Measurements from ENCODE around the gene KCNN2. TPM values are rescaled to one million over a fixed set of nuclear protein-coding genes. Genes with fewer than 3 reads are reported as not detected.
"Not testable (repeated sequence)": the region's sequence is repeated elsewhere in the genome, so short reads cannot be mapped to it uniquely, and the experiment has no call there.

The KCNN2 gene
- total RNA-seq, 4 donors from 2014 or later: 0.40 TPM; not detected in 3

DNA sequence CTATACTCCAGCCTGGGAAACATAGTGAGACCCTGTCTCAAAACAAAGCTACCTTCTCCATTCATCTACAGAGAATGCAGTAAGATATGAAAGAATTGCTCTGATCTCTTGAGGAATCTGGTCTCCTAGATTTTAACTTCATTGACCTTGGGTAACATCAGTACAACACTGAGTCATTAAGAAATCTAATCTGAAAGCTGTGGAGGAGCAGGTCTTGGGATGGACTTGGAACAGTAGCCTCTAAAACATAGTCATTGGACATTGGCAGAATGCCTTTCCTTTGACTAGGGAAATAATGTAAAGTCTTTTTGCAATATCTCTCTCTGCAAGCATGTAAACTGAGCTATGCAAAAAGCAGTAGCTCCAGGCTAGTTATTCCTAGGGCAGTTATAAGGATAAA, 58.1 kb downstream of the KCNN2 start:
- H3K9me3 ChIP-seq: no peaks in the 10 kb centered on the region

DNA sequence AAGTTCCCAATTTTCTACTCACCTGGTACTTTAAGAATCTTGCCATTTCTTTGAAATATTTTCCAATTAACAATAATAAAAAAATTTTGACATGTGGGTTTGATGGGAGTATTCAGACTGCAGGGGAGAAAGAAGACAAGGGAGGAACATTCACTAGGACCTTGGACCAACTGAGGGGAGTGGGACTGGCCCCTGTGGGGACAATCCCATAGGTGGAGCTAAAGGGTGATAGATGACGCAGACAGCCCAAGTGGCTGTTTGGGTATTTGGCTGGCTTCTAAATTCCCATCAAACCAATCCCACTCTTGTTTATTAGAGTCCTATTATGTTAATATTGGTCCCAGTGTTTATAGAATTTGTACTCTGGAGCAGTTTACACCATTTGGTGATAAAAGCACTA, 65.3 kb downstream of the KCNN2 start:
- Histone ChIP-seq H3K36me3 (no peaks in the 10 kb centered on the region), H3K4me1 (no peaks in the 10 kb centered on the region), H3K9me3 (no peaks in the 10 kb centered on the region), H3K27me3 (no peaks in the 10 kb centered on the region), H3K27ac (no peak overlapping the region), H3K4me3 (no peak overlapping the region)
- TF ChIP-seq POLR2A (IDR thresholded peaks at IDR 0.05): no peak
- TF ChIP-seq, protein P1, sequence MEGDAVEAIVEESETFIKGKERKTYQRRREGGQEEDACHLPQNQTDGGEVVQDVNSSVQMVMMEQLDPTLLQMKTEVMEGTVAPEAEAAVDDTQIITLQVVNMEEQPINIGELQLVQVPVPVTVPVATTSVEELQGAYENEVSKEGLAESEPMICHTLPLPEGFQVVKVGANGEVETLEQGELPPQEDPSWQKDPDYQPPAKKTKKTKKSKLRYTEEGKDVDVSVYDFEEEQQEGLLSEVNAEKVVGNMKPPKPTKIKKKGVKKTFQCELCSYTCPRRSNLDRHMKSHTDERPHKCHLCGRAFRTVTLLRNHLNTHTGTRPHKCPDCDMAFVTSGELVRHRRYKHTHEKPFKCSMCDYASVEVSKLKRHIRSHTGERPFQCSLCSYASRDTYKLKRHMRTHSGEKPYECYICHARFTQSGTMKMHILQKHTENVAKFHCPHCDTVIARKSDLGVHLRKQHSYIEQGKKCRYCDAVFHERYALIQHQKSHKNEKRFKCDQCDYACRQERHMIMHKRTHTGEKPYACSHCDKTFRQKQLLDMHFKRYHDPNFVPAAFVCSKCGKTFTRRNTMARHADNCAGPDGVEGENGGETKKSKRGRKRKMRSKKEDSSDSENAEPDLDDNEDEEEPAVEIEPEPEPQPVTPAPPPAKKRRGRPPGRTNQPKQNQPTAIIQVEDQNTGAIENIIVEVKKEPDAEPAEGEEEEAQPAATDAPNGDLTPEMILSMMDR (IDR thresholded peaks at IDR 0.05): no peak
- DNase-seq: no peak

More for the DNA sequence above, 58.1 kb downstream of the KCNN2 start:
- Histone ChIP-seq H3K4me1 (no peaks in the 10 kb centered on the region), H3K36me3 (no peaks in the 10 kb centered on the region), H3K4me3 (no peak overlapping the region), H3K27me3 (no peaks in the 10 kb centered on the region), H3K27ac (no peak overlapping the region)
- DNase-seq: no peak
- TF ChIP-seq, protein P1 (IDR thresholded peaks at IDR 0.05): no peak
- TF ChIP-seq POLR2A (IDR thresholded peaks at IDR 0.05): no peak

DNA sequence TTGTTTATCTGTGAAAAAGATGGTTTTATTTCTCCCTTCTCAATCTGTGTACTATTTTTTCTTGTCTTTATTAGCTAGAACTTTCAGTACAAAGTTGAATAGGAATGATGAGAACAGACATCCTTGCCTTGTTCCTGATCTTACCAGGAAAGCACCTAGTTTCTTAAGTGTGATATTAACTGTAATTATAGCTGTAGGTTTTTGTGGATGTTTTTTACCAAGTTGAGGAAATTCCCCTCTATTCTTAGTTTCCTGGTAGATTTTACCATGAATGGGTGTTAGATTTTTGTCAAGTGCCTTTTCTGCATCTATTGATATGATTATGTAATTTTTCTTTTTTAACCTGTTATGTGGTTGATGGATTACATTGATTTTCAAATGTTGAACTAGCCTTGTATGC, 68.7 kb downstream of the KCNN2 start:
- Histone ChIP-seq H3K4me3 (no peak overlapping the region), H3K27ac (no peak overlapping the region), H3K27me3 (no peaks in the 10 kb centered on the region), H3K9me3 (no peaks in the 10 kb centered on the region), H3K4me1 (no peaks in the 10 kb centered on the region), H3K36me3 (no peaks in the 10 kb centered on the region)
- no peak for DNase-seq
- TF ChIP-seq POLR2A (IDR thresholded peaks at IDR 0.05): no peak
- TF ChIP-seq, protein P1 (IDR thresholded peaks at IDR 0.05): no peak

DNA sequence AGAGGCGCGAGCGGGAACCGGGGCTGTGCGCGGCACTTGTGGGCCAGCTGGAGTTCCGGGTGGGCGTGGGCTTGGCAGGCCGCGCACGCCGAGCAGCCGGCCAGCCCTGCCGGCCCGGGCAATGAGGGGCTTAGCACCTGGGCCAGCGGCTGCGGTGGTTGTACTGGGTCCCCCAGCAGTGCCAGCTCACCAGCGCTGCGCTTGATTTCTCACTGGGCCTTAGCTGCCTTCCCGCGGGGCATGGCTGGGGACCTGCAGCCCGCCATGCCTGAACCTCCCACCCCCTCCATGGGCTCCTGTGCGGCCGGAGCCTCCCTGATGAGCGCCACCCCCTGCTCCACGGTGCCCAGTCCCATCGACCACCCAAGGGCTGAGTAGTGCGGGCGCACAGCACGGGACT, 70.8 kb downstream of the KCNN2 start:
- DNase-seq, H3K9me3 ChIP-seq, H3K4me1 ChIP-seq, H3K27ac ChIP-seq, H3K36me3 ChIP-seq, H3K4me3 ChIP-seq, H3K27me3 ChIP-seq: not testable (repeated sequence)

DNA sequence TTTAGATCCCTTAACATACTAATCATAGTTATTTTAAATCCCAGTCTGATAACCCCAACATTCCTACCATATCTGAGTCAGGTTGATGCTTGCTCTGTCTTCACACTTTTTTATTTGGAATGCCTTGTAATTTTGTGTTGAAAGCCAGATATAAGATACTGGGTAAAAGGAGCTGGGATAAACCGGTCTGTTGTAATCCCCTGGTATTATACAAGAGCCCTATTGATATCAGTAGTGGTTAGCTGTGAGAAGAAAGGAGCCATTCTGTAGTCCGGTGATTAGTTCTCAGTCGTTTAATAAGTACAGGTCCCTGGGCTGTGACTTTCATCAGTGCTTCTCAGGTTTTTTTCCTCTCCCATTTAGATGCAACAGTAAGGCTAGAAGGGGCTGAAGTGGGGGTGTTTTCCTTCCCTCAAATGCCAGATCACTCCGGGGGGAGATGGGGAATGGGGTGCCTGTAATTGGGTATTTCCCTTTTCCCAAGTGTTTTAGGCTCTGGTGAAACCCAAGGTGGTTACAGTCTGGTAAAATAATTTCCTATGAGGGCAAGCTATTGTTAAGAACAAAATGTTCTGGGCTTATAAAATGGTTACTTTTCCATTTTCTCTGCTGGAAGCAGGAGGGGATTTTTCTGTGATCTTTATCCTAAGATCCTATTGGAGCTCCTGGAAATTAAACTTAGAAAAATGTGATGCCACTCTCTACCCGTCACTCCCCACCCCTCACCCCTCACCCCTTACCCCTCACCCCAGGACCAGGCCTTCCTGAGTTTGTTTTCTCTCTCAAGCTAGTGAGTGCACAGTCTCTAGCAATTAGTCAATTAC, 72.7 kb downstream of the KCNN2 start:
- Histone ChIP-seq H3K4me3 (no peak overlapping the region), H3K9me3 (no peaks in the 10 kb centered on the region), H3K36me3 (no peaks in the 10 kb centered on the region), H3K27me3 (no peaks in the 10 kb centered on the region), H3K4me1 (no peaks in the 10 kb centered on the region), H3K27ac (no peak overlapping the region)
- no peak for DNase-seq
- TF ChIP-seq, protein P1 (IDR thresholded peaks at IDR 0.05): no peak
- no peak for TF ChIP-seq POLR2A (IDR thresholded peaks at IDR 0.05)

DNA sequence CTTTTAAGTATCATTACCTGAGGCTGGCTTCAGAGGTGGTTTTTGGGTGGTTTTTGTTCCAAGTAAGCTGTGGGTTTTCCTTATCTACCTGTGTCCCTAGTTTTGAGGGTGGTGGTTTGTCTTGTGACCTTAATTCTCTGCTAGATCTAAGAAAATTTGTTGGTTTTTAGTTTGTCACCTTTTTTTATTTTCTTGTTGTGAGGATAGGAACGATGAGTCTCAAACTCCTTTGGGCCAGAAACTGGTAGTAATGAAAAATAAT, 73.3 kb downstream of the KCNN2 start:
- no peaks in the 10 kb centered on the region for H3K27me3 ChIP-seq
- H3K4me3 ChIP-seq: no peak overlapping the region
- no peaks in the 10 kb centered on the region for H3K9me3 ChIP-seq
- no peaks in the 10 kb centered on the region for H3K4me1 ChIP-seq
- no peak overlapping the region for H3K27ac ChIP-seq
- H3K36me3 ChIP-seq: no peaks in the 10 kb centered on the region
- no peak for TF ChIP-seq POLR2A (IDR thresholded peaks at IDR 0.05)
- TF ChIP-seq, protein P1 (IDR thresholded peaks at IDR 0.05): no peak
- DNase-seq: no peak
